Stimulated activated CD8-positive, alpha-beta memory T cell treated with anti-CD3 and anti-CD28 coated beads, Interleukin-7, amount 100 ng/mL, for 48 hours (primary cell): ENCODE results near the gene ROR1.

Source experiments
- DNase-seq, 2 donors: peaks; one replicate each; pipeline ENCODE4 v3.0.0-alpha.2; 2020; ENCODE audit warnings: low read depth in 1 of 2; ENCODE audit errors: extremely low read depth in 1 of 2

The ROR1 gene

GRCh38 chr1:63854091-63854490 is 80.3 kb downstream of the ROR1 start:
- no peak for DNase-seq

GRCh38 chr1:63855942-63856341 is 82.1 kb downstream of the ROR1 start:
- DNase-seq, result no peak

- no peak for DNase-seq
Measured at GRCh38 chr1:63856924-63857323, 83.1 kb downstream of the ROR1 start.

- DNase-seq, result no peak
Measured at GRCh38 chr1:63857478-63857877, 83.7 kb downstream of the ROR1 start.

- no peak for DNase-seq
Measured at GRCh38 chr1:63858153-63858552, 84.3 kb downstream of the ROR1 start.

GRCh38 chr1:63859480-63860275 is 85.9 kb downstream of the ROR1 start:
- DNase-seq, result no peak

- DNase-seq, result no peak
Measured at GRCh38 chr1:63861052-63861691, 87.4 kb downstream of the ROR1 start.

GRCh38 chr1:63863145-63863544 is 89.3 kb downstream of the ROR1 start:
- DNase-seq, result no peak

- no peak for DNase-seq
Measured at GRCh38 chr1:63864224-63864641, 90.4 kb downstream of the ROR1 start.

GRCh38 chr1:63865561-63865960 is 91.7 kb downstream of the ROR1 start:
- no peak for DNase-seq

GRCh38 chr1:63866084-63866483 is 92.3 kb downstream of the ROR1 start:
- DNase-seq, result no peak

- no peak for DNase-seq
Measured at GRCh38 chr1:63867429-63868176, 93.8 kb downstream of the ROR1 start.

- no peak for DNase-seq
Measured at GRCh38 chr1:63868268-63868781, 94.5 kb downstream of the ROR1 start.

- no peak for DNase-seq
Measured at GRCh38 chr1:63870152-63870551, 96.3 kb downstream of the ROR1 start.

- DNase-seq, result no peak
Measured at GRCh38 chr1:63871463-63871862, 97.6 kb downstream of the ROR1 start.

- no peak for DNase-seq
Measured at GRCh38 chr1:63873751-63874150, 99.9 kb downstream of the ROR1 start.

GRCh38 chr1:63874278-63874880 is 100.6 kb downstream of the ROR1 start:
- DNase-seq, result no peak

- no peak for DNase-seq
Measured at GRCh38 chr1:63875636-63876035, 101.8 kb downstream of the ROR1 start.

- DNase-seq, result no peak
Measured at GRCh38 chr1:63877021-63877767, 103.4 kb downstream of the ROR1 start.

GRCh38 chr1:63877816-63878215 is 104.0 kb downstream of the ROR1 start:
- DNase-seq, result no peak
